ENCODE measurements around the gene RAC3. TPM values are rescaled to one million over a fixed set of nuclear protein-coding genes. Genes with fewer than 3 reads are reported as not detected.

RAC3 gene
- total RNA-seq, 1 experiment from 2014 or later: 84.8 TPM

GRCh38 chr17:82080789-82081464 lies 49.4 kb downstream of the RAC3 start:
- Histone ChIP-seq H3K27me3 (ENCODE audit: insufficient read depth, low read length) (no peaks in the 10 kb centered on the region), H3K27ac (ENCODE audit: insufficient read length, low read depth, low read length) (no peak overlapping the region), H2BK15ac (ENCODE audit: low read depth, low read length) (no peak overlapping the region), H3K14ac (ENCODE audit: insufficient read depth, low read length) (no peak overlapping the region), H2BK12ac (ENCODE audit: insufficient read length, low read depth, low read length) (no peak overlapping the region), H3K4me2 (ENCODE audit: insufficient read depth, insufficient read length, low read length) (no peak overlapping the region), H3K9me3 (ENCODE audit: control insufficient read depth, low read depth, low read length) (no peaks in the 10 kb centered on the region), H2BK120ac (ENCODE audit: low read depth, low read length, poor library complexity, severe bottlenecking) (no peak overlapping the region), H3K9ac (ENCODE audit: extremely low read depth, insufficient read length, low read length) (no peak overlapping the region), H3K4me1 (ENCODE audit: insufficient read depth, low read length) (no peaks in the 10 kb centered on the region), H2BK20ac (ENCODE audit: low read depth, low read length, poor library complexity, severe bottlenecking) (no peak overlapping the region), H2AFZ (ENCODE audit: low read length) (no peak overlapping the region), H4K91ac (ENCODE audit: insufficient read length, low read depth, low read length) (no peak overlapping the region), H3K18ac (ENCODE audit: insufficient read length, low read depth, low read length) (no peak overlapping the region), H3K79me1 (ENCODE audit: insufficient read depth, low read depth, low read length, poor library complexity, severe bottlenecking) (no peaks in the 10 kb centered on the region), H3K4ac (ENCODE audit: low read depth, low read length) (no peak overlapping the region), H2AK5ac (ENCODE audit: insufficient read length, low read length) (no peak overlapping the region), H4K8ac (replicated peaks; ENCODE audit: insufficient read length, low read depth, low read length) (no peak overlapping the region), H4K20me1 (ENCODE audit: control insufficient read depth, insufficient read depth, insufficient read length) (no peaks in the 10 kb centered on the region), H4K5ac (ENCODE audit: insufficient read length, low read depth, low read length) (no peak overlapping the region), H3T11ph (ENCODE audit: low read length) (no peak overlapping the region), H3K23me2 (ENCODE audit: insufficient read length, low read depth, low read length, poor library complexity, severe bottlenecking) (no peaks in the 10 kb centered on the region), H3K79me2 (ENCODE audit: insufficient read depth, low read length) (no peaks in the 10 kb centered on the region), H3K23ac (ENCODE audit: insufficient read length, low read depth, low read length) (no peak overlapping the region), H2BK5ac (ENCODE audit: insufficient read length, low read length) (no peak overlapping the region), H3K56ac (ENCODE audit: insufficient read length, low read depth, low read length) (no peak overlapping the region)
- Mint-ChIP-seq H3K4me3 (no peak overlapping the region), H3K9me3 (no peaks in the 10 kb centered on the region), H3K36me3 (ENCODE audit: insufficient read depth in 1 of 3, low read depth in 3 of 3) (peaks cover 24 to 60% (median 50%) of the 10 kb centered on the region in 3 experiments; a peak in 6 of 7 replicates), H3K27ac (no peak overlapping the region), H3K27me3 (ENCODE audit: low read depth) (peaks cover 2% of the 10 kb centered on the region; the same call in 1 of the 2 replicates), H3K4me1 (no peaks in the 10 kb centered on the region; a peak in 2 of 4 replicates)
- DNase-seq: no peak
- no CpG with 5 or more reads among the region's 44 CpGs for WGBS (ENCODE audit: extremely low coverage, insufficient read length, low lambda C conversion rate)
- TF ChIP-seq CTCF (conservative IDR thresholded peaks at IDR 0.05): no peak

Data from H9 (cell line).